Caki2 (cell line): ENCODE results near the gene IL7R. TPM values are rescaled to one million over a fixed set of nuclear protein-coding genes. Genes with fewer than 3 reads are reported as not detected.

Experiments used
- DNase-seq: peaks from one replicate; pipeline ENCODE4 v3.0.0-alpha.2; 2015; ENCODE audit warnings: low read depth
- in situ Hi-C: cut with HindIII; loops from 2 replicates; pipeline ENCODE4 v1.10.0; 2016; ENCODE audit warnings: low sequenced_read_pairs, low pct_unique_long_range_greater_than_20kb, mixed read lengths
- total RNA-seq: library from RNA; depleted of rRNA; stranded (reverse); fragments of >200 nt; shearing (Covaris generic); gene quantifications from 2 replicates; pipeline ENCODE4 v1.2.3, GENCODE V29; 2014; ENCODE audit warnings: low replicate concordance

IL7R gene
- total RNA-seq, 1 experiment from 2014 or later: 0.07 TPM

- in situ Hi-C loops: no loop called here
- DNase-seq: no peak
Measured at GRCh38 chr5:35894131-35894530, 37.4 kb downstream of the IL7R start.

- DNase-seq: no peak
- in situ Hi-C loops: no loop called here
Measured at GRCh38 chr5:35898952-35899660, 42.4 kb downstream of the IL7R start.

DNA sequence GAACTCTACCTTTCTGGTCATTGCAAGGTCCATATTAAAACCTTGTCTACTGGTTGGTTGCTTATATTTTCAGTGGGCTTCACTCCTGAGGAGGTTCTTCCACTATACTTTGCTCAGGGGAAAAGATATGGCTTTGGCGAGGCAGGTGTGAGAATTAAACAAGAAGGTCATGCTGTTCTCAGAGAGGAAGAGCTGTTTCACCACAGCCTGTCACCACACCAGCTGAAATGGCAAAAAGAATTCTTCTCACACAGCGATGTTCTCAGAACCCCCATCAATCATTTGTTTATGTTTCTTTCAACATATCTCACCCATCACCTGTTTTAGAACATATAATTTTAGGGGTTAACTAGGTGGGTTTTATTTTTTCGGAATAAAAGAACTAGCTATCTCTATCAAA lies 43.1 kb downstream of the IL7R start:
- no peak for DNase-seq
- in situ Hi-C loops: no loop called here

DNA sequence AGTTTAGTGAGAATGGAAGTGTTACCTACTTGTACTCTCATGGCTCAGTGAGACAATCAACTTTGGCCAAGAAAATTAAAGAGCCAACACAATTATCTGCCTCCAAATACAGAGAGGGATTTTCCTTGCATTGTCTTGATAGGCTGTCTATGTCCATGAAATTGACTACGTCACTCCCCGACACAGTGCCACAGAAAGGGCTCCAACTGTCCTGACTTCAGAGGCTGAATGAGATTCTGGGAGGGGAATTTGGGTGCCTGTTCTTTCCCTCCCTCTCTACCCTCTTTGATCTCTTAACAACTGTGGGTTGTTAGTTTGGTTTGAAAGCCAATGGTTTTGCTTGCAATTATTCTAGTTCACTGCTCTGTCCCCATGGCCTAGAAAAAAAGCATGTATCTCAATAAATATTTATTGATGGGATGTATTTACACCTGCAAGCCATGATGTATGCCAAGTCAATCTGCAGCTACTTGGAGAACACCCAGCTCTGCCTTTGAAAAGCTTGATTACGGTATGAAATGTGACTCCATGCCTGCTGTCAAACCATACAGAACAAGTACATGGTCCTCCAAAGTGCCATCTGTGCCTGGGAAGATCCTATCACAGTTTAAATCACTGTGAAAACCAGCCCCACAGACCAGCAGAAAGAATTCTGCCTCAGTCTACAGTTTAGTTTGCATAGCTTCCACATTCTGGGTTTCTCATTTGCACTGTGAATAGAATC lies 44.4 kb downstream of the IL7R start:
- in situ Hi-C loops: no loop called here
- no peak for DNase-seq

DNA sequence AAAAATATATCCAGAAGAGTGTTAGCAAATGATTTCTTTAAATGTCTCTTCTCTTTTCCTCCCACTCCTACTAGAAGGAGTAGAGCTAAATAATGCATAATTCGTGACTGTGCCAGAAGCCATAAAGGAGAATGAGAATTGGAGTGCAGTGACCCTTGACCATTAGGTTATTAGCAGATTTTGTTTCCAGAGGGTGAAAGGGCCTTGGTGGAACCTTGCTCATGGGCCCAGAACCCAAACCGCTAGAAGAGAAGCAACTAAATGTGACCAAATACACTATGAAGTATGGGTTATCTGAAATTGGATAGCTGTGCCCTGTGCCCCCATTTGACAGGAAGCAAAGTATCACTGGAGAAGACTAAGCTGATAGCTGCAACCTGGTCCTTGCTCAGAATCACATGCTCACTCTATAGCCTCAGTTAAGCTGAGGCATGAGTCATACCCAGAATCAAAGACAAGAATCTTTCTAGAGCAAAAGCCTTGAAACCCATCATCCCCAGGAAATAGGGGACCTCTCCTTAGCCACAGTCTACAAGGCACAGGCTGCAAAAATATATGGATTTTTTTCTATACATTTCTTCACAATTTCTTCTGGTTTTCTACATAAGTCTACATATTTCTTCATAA lies 45.5 kb downstream of the IL7R start:
- DNase-seq: no peak
- in situ Hi-C loops: no loop called here

- in situ Hi-C loops: no loop called here
- no peak for DNase-seq
Measured at GRCh38 chr5:35903631-35904203, 47.0 kb downstream of the IL7R start.

DNA sequence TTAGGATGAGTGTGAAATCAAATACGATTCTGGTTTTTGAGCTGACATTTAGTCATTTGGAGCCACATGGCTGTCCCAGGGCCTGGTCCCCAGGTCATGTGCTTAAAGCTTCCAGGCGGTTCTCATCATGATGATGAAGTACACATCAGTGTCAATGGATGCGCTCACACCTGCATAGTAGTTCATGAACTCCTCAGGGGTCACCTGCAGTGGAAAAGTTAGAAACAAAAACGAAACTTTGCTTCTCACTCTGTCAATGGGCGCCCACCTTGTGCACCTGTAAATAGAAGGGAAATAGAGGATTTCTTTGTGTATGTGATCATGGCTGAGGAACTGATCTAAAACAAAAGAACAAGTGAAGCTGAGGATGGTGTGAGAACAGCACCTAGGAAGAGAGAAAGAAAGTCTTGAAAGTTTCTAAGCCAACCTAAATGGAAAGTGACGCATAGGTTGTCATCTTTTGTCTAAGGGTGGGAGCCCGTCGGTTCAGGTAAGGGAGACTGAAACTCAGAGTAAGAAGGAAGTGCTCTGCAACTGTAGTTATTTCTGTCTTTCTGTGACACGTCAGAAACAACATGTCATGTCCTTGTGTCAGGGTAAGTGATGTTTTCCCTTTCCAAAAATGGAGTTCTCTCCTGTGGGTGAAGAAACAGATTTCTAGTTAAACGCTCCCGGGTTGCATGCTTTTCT lies 47.9 kb downstream of the IL7R start:
- no peak for DNase-seq
- in situ Hi-C loops: no loop called here

DNA sequence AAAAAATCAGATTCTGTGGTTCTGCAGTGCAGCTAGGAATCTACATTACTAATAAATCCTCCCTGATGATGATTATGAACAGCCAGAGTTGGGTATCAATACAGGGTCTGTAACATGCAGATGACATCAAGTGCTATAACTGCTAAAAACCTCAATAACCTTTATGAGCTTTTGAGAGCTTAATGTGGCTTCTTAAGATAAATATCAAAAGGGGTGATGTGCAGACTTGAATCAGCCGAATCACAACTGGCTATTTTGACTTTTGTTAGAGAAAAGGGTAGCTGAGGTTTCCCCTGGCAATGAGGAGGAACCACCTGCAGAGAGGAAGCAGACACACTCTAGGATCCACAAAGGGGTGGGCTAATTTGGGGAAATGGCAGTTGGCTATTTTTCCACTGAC lies 51.5 kb downstream of the IL7R start:
- DNase-seq: no peak
- in situ Hi-C loops: no loop called here

DNA sequence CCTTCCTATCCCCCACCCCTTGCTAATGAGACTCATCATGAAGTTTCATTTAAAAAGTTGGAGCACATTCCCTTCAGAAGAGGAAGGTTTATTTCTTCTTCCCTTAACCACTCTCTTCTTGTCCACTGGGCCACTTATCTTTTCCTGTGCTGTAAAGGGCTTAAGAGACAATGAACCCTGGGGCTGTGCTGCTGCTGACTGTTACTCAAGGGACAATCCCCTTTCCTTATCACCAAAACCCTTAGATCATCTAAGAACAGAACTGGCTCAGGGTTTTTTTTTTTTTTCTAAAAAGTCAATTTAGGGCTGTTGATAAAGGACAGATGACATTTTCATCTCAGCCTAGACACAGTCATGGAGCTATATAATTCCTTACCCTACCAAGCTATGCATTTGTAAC lies 52.1 kb downstream of the IL7R start:
- in situ Hi-C loops: no loop called here
- DNase-seq: no peak

DNA sequence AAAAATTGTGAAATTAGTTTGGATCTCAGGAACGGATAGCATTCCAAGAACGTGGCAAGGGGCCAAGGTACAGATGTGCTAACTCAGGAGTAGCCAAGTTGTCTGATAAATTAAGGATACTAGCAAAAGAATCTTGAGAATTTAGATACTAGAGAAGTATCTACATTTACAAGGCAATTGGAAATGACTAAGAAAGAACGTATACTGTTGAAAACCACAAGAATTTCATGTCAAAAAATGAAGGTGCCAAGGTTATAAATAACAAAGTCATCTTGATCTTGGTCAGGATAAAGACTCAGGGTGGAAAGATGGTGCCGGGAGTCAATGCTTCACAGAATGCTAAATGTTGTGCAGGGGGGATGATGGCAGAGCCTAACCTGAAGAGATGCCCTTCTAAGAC lies 62.5 kb downstream of the IL7R start:
- DNase-seq: peak; percentile 23
- in situ Hi-C loops: no loop called here

GRCh38 chr5:35920890-35921289 lies 64.2 kb downstream of the IL7R start:
- in situ Hi-C loops: no loop called here
- no peak for DNase-seq

- DNase-seq: no peak
- in situ Hi-C loops: no loop called here
Measured at GRCh38 chr5:35921930-35922329, 65.2 kb downstream of the IL7R start.

GRCh38 chr5:35922468-35922867 lies 65.8 kb downstream of the IL7R start:
- DNase-seq: no peak
- in situ Hi-C loops: no loop called here

DNA sequence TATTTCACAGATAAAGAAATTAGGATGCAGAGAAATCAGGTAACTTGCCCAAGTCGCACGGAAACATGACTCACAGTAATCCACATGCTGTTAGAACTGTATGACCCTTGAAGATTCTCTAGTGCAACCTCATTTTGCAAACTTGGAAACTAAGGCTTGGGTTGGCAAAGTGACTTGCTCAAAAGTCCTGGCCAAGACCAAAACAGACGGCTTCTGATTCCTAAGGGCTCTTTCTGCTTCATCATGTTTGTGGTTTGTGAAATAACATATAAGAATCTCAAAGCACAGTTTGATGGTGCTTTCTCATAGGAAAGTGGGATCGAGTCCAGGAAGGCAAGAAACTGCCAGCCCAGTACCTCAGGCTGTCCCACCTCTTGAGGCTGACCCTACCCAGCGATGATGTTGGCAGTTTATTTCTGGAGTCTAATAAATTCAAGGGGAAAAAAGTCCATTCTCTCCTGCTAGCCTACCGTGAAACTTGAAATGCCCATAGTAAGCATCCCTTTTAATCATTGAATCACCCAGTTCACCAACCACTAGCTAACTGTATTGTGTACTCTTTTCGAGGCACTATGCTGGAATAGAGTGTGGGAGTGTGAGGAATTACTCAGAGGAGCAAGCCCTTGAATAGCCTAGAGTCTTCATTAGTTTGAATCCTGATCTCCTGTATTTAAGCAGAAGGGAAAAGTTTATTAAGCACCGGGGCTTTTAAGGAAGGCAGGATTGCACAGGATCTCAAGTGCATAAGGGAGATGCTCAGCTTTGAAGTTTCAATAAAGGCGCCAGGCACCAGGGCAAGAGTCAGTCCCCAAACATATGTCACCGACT lies 67.6 kb downstream of the IL7R start:
- in situ Hi-C loops: no loop called here
- DNase-seq: no peak

- in situ Hi-C loops: no loop called here
- DNase-seq: peak; percentile 48
Measured at GRCh38 chr5:35924950-35925722, 68.4 kb downstream of the IL7R start.

DNA sequence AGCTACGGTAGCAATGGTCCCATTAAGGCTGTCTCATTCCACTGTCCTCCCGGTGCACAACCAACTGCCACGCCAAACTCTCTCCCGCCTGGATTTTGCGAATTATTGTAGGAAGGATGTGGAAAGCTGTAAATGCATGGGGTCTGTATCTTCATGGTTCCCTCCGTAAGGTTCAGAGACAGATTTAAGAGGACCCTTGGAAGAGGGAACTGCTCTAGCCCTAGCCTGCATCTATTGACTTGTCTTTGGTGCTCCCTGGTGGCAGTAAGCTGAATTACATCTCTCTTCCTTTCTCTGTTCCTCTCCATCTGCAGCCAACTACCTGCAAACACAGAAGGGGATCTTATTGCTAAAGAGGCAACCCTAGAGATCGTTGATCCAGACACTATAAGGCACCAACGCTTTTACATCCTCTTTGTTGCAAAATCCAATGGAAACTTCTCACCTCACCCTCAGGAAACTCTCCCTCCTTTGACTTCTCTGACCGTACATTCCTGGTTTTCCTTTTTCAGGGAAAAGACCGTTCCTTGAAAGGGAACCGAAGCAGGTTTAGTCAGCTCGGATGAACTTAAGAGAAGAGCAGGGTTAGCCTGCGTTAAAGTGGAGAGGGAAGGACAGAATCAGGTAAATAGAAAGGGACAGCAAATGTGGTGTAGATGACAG lies 69.8 kb downstream of the IL7R start:
- in situ Hi-C loops: no loop called here
- peak; percentile 40 for DNase-seq
